PC-9 (cell line): ENCODE data around the gene LUZP2. TPM values are rescaled to one million over a fixed set of nuclear protein-coding genes. Genes with fewer than 3 reads are reported as not detected.

Experiments
- BruUV-seq: library from RNA; stranded (reverse); fragments of 400-500 nt; replicated peaks from 2 replicates; lab custom pipeline; 2021; lab: Mats Ljungman, UMichigan
- CTCF ChIA-PET: fragments of 300-600 bp; sonication (Branson Sonifier 250); formaldehyde crosslinking; loops from one replicate; lab custom pipeline; 2022; ENCODE audit warnings: antibody characterized with exemption; lab: Charles Lee
- POLR2A ChIA-PET: fragments of 300-600 bp; sonication (Branson Sonifier 250); formaldehyde crosslinking; loops from one replicate; lab custom pipeline; 2022; ENCODE audit warnings: antibody characterized with exemption; ENCODE audit not compliant: unreplicated experiment; lab: Charles Lee
- DNase-seq, 2 experiments: peaks; one replicate each; pipeline versions ENCODE4 v3.0.0 to v3.0.0-alpha.2; 2015 to 2022; ENCODE audit warnings: mixed read lengths in 1 of 2
- H2AFZ ChIP-seq: fragments of 200-600 bp; sonication (generic); 2 replicates; pipeline ENCODE4 v1.8.1; 2017; ENCODE audit warnings: antibody characterized with exemption
- H3F3A ChIP-seq: fragments of 200-600 bp; sonication (generic); 2 replicates; pipeline ENCODE4 v1.8.1; 2017; ENCODE audit warnings: antibody characterized with exemption, mild to moderate bottlenecking, low read depth; ENCODE audit not compliant: insufficient read depth
- H3K27ac ChIP-seq: fragments of 200-600 bp; sonication (generic); 2 replicates; pipeline ENCODE4 v1.6.1; 2016; ENCODE audit warnings: mixed run types
- H3K27me3 ChIP-seq: fragments of 200-600 bp; sonication (generic); 2 replicates; pipeline ENCODE4 v1.6.1; 2016; ENCODE audit warnings: low read depth, mixed run types; ENCODE audit not compliant: insufficient read depth
- H3K36me3 ChIP-seq: fragments of 200-600 bp; sonication (generic); 2 replicates; pipeline ENCODE4 v1.6.1; 2016; ENCODE audit warnings: low read depth, mixed run types
- H3K4me1 ChIP-seq: fragments of 200-600 bp; sonication (generic); replicated peaks from 2 replicates; pipeline ENCODE4 v1.6.1; 2016; ENCODE audit warnings: mixed run types; ENCODE audit not compliant: insufficient read depth
- H3K4me2 ChIP-seq: fragments of 200-600 bp; sonication (generic); 2 replicates; pipeline ENCODE4 v1.6.1; 2017; ENCODE audit warnings: mixed run types
- H3K4me3 ChIP-seq: fragments of 200-600 bp; sonication (generic); 2 replicates; pipeline ENCODE4 v1.6.1; 2016; ENCODE audit warnings: mixed run types
- H3K79me2 ChIP-seq: fragments of 200-600 bp; sonication (generic); 2 replicates; pipeline ENCODE4 v1.6.1; 2017; ENCODE audit warnings: low read depth, mixed run types
- H3K9me2 ChIP-seq: fragments of 200-600 bp; sonication (generic); 2 replicates; pipeline ENCODE4 v1.8.1; 2017; ENCODE audit warnings: mild to moderate bottlenecking; ENCODE audit not compliant: insufficient read depth
- H3K9me3 ChIP-seq: fragments of 200-600 bp; sonication (generic); 2 replicates; pipeline ENCODE4 v1.8.1; 2016; ENCODE audit warnings: low read depth; ENCODE audit not compliant: insufficient read depth
- H4K20me1 ChIP-seq: fragments of 200-600 bp; sonication (generic); 2 replicates; pipeline ENCODE4 v1.8.1; 2017; ENCODE audit not compliant: insufficient read depth
- EZH2 ChIP-seq: fragments of 200-600 bp; sonication (generic); IDR thresholded peaks from 2 replicates; pipeline ENCODE4 v1.8.0; 2017; ENCODE audit warnings: antibody characterized with exemption, low read depth
- intact Hi-C: fragments of 100-400 bp; cut with micrococcal nuclease; formaldehyde crosslinking; loops from one replicate; pipeline ENCODE4 v1.10.0; 2022; ENCODE audit not compliant: unreplicated experiment
- total RNA-seq: library from RNA; stranded (reverse); gene quantifications from 2 replicates; pipeline ENCODE4 v1.2.3, GENCODE V29; 2021
- TF ChIP-seq, protein P1 (sequence below): fragments of 200-600 bp; sonication (generic); conservative IDR thresholded peaks from 2 replicates; pipeline ENCODE4 v1.6.1; 2017; ENCODE audit warnings: mixed run types, antibody characterized with exemption, mild to moderate bottlenecking, moderate library complexity

LUZP2 gene
- total RNA-seq, 1 experiment from 2014 or later = 0.15 TPM

DNA sequence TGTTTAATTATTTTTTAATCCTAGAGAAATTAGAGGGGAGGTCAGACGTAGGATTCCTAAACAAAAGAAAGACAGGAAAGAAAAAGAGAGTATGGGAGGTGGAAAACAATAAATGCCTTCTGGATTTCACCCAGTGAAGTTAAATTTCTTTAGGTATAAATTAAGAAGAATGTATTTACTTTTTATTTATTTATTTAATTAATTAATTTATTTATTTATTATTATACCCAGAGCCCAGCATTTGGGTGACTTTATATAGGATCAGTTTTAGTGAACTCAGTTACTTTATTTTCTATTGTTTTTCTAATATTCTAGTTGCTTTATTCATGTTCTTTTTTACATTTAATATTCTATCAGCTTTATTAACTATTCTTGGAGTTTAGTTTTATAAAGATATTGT, 551.8 kb downstream of the LUZP2 start:
- intact Hi-C loops = no loop called here
- Histone ChIP-seq H3K9me2 (no peaks in the 10 kb centered on the region), H3K27me3 (no peaks in the 10 kb centered on the region), H3K79me2 (no peaks in the 10 kb centered on the region), H3K4me1 (no peaks in the 10 kb centered on the region), H3K4me2 (no peak overlapping the region), H2AFZ (no peak overlapping the region), H3F3A (no peaks in the 10 kb centered on the region), H3K9me3 (no peaks in the 10 kb centered on the region), H4K20me1 (no peaks in the 10 kb centered on the region), H3K27ac (no peak overlapping the region), H3K4me3 (no peak overlapping the region), H3K36me3 (no peaks in the 10 kb centered on the region)
- DNase-seq = no peak
- ChIA-PET CTCF (no interaction called here), POLR2A (no interaction called here)
- BruUV-seq = no TSS peak
- TF ChIP-seq EZH2 = no peak
- TF ChIP-seq, protein P1, sequence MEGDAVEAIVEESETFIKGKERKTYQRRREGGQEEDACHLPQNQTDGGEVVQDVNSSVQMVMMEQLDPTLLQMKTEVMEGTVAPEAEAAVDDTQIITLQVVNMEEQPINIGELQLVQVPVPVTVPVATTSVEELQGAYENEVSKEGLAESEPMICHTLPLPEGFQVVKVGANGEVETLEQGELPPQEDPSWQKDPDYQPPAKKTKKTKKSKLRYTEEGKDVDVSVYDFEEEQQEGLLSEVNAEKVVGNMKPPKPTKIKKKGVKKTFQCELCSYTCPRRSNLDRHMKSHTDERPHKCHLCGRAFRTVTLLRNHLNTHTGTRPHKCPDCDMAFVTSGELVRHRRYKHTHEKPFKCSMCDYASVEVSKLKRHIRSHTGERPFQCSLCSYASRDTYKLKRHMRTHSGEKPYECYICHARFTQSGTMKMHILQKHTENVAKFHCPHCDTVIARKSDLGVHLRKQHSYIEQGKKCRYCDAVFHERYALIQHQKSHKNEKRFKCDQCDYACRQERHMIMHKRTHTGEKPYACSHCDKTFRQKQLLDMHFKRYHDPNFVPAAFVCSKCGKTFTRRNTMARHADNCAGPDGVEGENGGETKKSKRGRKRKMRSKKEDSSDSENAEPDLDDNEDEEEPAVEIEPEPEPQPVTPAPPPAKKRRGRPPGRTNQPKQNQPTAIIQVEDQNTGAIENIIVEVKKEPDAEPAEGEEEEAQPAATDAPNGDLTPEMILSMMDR = no peak

DNA sequence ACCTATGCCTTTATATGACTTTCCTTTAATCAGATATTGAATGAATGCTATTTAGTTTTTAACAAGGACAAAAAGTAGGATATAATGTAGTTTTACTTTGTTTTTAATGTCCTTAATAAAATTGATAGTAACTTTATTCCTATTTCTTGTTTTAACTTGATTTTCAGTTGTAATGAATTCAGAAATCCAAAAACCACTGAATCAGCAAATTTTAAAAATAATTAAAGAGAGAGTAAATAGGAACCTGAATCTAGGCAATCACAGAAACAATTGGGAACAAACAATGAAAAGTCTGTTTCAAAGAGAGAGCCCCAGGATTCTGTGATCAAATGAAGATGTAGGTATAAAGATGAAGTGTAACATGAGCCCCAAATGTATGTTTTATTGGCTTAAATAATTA, 556.0 kb downstream of the LUZP2 start:
- no peaks in the 10 kb centered on the region for H3K79me2 ChIP-seq
- no TSS peak for BruUV-seq
- H2AFZ ChIP-seq = no peak overlapping the region
- H3K4me2 ChIP-seq = no peak overlapping the region
- H3K9me3 ChIP-seq = no peaks in the 10 kb centered on the region
- intact Hi-C loops = no loop called here
- CTCF ChIA-PET = no interaction called here
- no peaks in the 10 kb centered on the region for H3K4me1 ChIP-seq
- no peaks in the 10 kb centered on the region for H3K27me3 ChIP-seq
- no peak overlapping the region for H3K27ac ChIP-seq
- H3F3A ChIP-seq = no peaks in the 10 kb centered on the region
- TF ChIP-seq, protein P1 = no peak
- no peak for TF ChIP-seq EZH2
- H4K20me1 ChIP-seq = no peaks in the 10 kb centered on the region
- DNase-seq = no peak
- POLR2A ChIA-PET = no interaction called here
- no peak overlapping the region for H3K4me3 ChIP-seq
- H3K9me2 ChIP-seq = no peaks in the 10 kb centered on the region
- H3K36me3 ChIP-seq = no peaks in the 10 kb centered on the region

DNA sequence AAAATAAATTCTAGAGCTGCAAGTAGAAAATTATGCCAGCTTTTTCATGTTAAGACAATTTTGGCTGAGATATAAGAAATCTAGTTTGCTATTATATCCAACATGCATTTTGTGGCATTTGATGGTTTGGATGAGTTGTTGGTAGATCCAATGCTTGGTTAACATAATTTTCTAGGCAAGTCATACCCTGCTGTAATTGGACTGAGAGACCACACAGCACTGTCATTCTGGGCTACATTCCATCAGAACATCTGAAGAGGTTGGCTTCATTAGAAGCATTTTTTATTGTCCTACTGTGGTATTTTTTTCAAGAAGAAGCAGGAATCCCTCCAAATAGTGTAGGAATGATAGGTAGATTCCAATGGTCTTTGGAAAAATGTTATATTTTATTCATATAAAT, 561.0 kb downstream of the LUZP2 start:
- Histone ChIP-seq H3K4me1 (no peaks in the 10 kb centered on the region), H3K4me3 (no peak overlapping the region), H3K36me3 (no peaks in the 10 kb centered on the region), H3F3A (no peaks in the 10 kb centered on the region), H4K20me1 (no peaks in the 10 kb centered on the region), H3K9me2 (no peaks in the 10 kb centered on the region), H3K9me3 (no peaks in the 10 kb centered on the region), H3K27ac (no peak overlapping the region), H3K27me3 (no peaks in the 10 kb centered on the region), H2AFZ (no peak overlapping the region), H3K79me2 (no peaks in the 10 kb centered on the region), H3K4me2 (no peak overlapping the region)
- intact Hi-C loops = no loop called here
- TF ChIP-seq, protein P1 = no peak
- TF ChIP-seq EZH2 = no peak
- DNase-seq = no peak
- ChIA-PET CTCF (no interaction called here), POLR2A (no interaction called here)
- no TSS peak for BruUV-seq
